Heart left ventricle (tissue), 16 donors: Measurements from ENCODE around the gene MAG. TPM values are rescaled to one million over a fixed set of nuclear protein-coding genes. Genes with fewer than 3 reads are reported as not detected.
"Not testable (repeated sequence)": the region's sequence is repeated elsewhere in the genome, so short reads cannot be mapped to it uniquely, and the experiment has no call there.

Source experiments
- ATAC-seq, 4 donors: fragments of 200-7000 bp; cut with Tn5 transposase; one replicate each; pipeline ENCODE4 v1.9.1; 2020 to 2022; ENCODE audit warnings: moderate library complexity in 4 of 4, mild to moderate bottlenecking in 3 of 4, moderate number of reproducible peaks in 1 of 4
- DNase-seq, 5 donors: peaks; one replicate each; pipeline ENCODE4 v3.0.0-alpha.2; 2020
- H3K27ac ChIP-seq, 12 donors: fragments of 200-600 bp; sonication (generic) in 4 of 12; one replicate each; pipeline versions ENCODE4 v1.5.0 to v1.8.0; 2016 to 2022; ENCODE audit warnings: mild to moderate bottlenecking in 2 of 12
- H3K27me3 ChIP-seq, 9 donors: fragments of 200-600 bp; sonication (generic) in 2 of 9; one replicate each; pipeline versions ENCODE4 v1.5.1 to v1.8.0; 2016 to 2022; ENCODE audit warnings: mild to moderate bottlenecking in 3 of 9
- H3K36me3 ChIP-seq, 9 donors: fragments of 200-600 bp; sonication (generic) in 2 of 9; one replicate each; pipeline versions ENCODE4 v1.5.0 to v1.8.0; 2018 to 2022; ENCODE audit warnings: mild to moderate bottlenecking in 2 of 9
- H3K4me1 ChIP-seq, 12 donors: fragments of 200-600 bp; sonication (generic) in 4 of 12; one replicate each; pipeline versions ENCODE4 v1.5.0 to v1.8.0; 2016 to 2022; ENCODE audit warnings: mild to moderate bottlenecking in 3 of 12
- H3K4me3 ChIP-seq, 12 donors: fragments of 200-600 bp; sonication (generic) in 4 of 12; one replicate each; pipeline versions ENCODE4 v1.5.0 to v1.8.0; 2017 to 2022; ENCODE audit warnings: mild to moderate bottlenecking in 9 of 12, moderate library complexity in 4 of 12
- H3K9me3 ChIP-seq, 12 donors: fragments of 200-600 bp; sonication (generic) in 4 of 12; one replicate each; pipeline versions ENCODE4 v1.5.0 to v1.8.0; 2016 to 2022; ENCODE audit warnings: mild to moderate bottlenecking in 1 of 12
- CTCF ChIP-seq, 12 donors: fragments of 200-600 bp; sonication (generic) in 4 of 12; IDR thresholded peaks; one replicate each; pipeline versions ENCODE4 v1.5.0 to v1.8.0; 2018 to 2022; ENCODE audit warnings: antibody characterized with exemption in 12 of 12, mild to moderate bottlenecking in 5 of 12
- POLR2A ChIP-seq, 2 donors: fragments of 450-650 bp; IDR thresholded peaks; one replicate each; pipeline ENCODE4 v1.6.1; 2017; ENCODE audit warnings: antibody characterized with exemption in 2 of 2, mild to moderate bottlenecking in 2 of 2, moderate library complexity in 2 of 2
- WGBS, 4 donors: extraction: QIAGEN DNeasy Blood & Tissue Kit in 2 of 4; methylation state at CpG; one replicate each; pipeline versions ENCODE4 v1.1.5 to v1.1.7; 2013 to 2018; 5-methylcytosine and 5-hydroxymethylcytosine counted together
- intact Hi-C, 10 donors: fragments of 100-400 bp; cut with DNase I; formaldehyde crosslinking; loops; one replicate each; pipeline versions ENCODE4 v1.11.1 to v1.14.2; 2022
- polyA plus RNA-seq, 2 donors: library from polyadenylated mRNA; stranded (reverse); fragments of 200-250 nt; gene quantifications; one replicate each; pipeline ENCODE4 v1.2.3, GENCODE V29; 2013
- total RNA-seq, 9 donors: library from RNA; depleted of rRNA in 2 of 9; stranded (reverse); fragments of >200 nt in 2 of 9; fragmentation: NEBNext Ultra II Directional in 3 of 9; extraction: Animal tissue kit (Norgen Biotek cat#: 25700) in 3 of 9; gene quantifications; one replicate each; pipeline versions ENCODE4 v1.1.0 to v1.2.4, GENCODE V29; 2016 to 2023
- donor health status: ischemic (EF 13 %, LVEDD 7.1; RV severe dilation, severe dysfunction).
- donor health status: healthy with polysubstance abuse.
- donor health status: DM: no; HTN: yes; CAD: no.
- donor health status: DM: no; HTN: no; CAD: no.
- donor health status: ischemic (EF 25% LVEDD 6.9; RV normal size, moderate dysfunction).
- donor health status: ischemic (EF 25% LVEDD 5.7; RV mildly dilated, moderate dysfunction).
- donor health status: healthy.
- donor health status: DM: yes; HTN: yes; CAD: no.
- donor health status: ischemic (EF 35%, LVEDD 5.7; RV mildly dilated, moderate dysfunction).
- donor health status: nonischemic (EF 11% LVEDD 7.7; RV severe dilation, severe dysfunction).
- donor health status: DM: yes; HTN: yes; CAD: no.
- donor health status: PGD.
- donor health status: ischemic (EF 29% LVEDD 5.4; RV normal size, mild dysfunction).
- donor health status: nonischemic (EF 23%, LVEDD 6.1; RV moderate dilation, normal function).

The MAG gene
- total and polyA plus RNA-seq, 11 donors = 0.30 to 0.72 TPM; not detected in 9

DNA sequence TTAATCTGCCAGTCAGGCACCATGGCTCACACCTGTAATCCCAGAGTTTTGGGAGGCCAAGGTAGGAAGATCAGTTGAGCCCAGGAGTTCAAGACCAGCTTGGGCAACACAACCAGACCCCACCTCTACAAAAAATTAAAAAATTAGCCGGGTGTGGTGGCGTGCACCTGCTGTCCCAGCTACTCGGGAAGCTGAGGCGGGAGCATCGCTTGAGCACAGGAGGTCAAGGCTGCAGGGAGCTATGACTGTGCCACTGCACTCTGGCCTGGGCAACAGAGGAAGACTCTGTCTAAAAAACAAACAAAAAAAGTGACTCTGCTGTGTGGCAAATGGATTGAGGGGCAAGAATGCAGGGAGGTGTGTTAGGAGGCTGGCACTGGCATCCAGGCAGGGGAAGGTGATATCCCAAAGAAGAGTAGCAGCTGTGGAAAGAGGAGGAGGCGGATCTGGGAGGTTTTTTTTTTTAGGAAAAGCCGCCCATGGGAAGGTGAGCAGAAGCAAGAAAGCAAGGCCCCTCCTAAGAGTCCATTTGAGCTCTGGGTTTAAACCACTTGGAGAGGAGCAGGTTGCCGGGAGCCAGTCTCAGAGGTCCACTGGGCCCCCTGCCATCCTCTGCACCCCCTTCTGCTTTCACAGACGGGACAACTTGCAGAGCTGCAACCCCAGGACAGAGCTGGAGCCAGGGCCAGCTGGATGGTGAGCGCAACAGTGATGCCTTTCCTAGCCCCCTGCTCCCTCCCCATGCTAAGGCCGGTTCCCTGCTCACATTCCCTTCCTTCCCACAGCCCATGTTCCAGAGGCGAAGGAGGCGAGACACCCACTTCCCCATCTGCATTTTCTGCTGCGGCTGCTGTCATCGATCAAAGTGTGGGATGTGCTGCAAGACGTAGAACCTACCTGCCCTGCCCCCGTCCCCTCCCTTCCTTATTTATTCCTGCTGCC lies 7.5 kb upstream of the MAG start:
- TF ChIP-seq CTCF (IDR thresholded peaks at IDR 0.05) (no peak), POLR2A (IDR thresholded peaks at IDR 0.05) (no peak)
- no peak overlapping the region for H3K27ac ChIP-seq
- 74 to 84% (median 75%) methylated on average over 16 to 17 of the region's 17 CpGs for WGBS, 4 donors
- no peak for ATAC-seq
- peaks cover 0 to 12% (median 0%) of the 10 kb centered on the region in 9 donors for H3K27me3 ChIP-seq
- peaks cover 0 to 6% (median 4%) of the 10 kb centered on the region in 9 donors for H3K36me3 ChIP-seq
- H3K4me1 ChIP-seq = peaks cover 0 to 24% (median 0%) of the 10 kb centered on the region in 12 donors
- no peaks in the 10 kb centered on the region for H3K9me3 ChIP-seq
- H3K4me3 ChIP-seq = no peak overlapping the region
- DNase-seq = no peak
- intact Hi-C loops = no loop called here

DNA sequence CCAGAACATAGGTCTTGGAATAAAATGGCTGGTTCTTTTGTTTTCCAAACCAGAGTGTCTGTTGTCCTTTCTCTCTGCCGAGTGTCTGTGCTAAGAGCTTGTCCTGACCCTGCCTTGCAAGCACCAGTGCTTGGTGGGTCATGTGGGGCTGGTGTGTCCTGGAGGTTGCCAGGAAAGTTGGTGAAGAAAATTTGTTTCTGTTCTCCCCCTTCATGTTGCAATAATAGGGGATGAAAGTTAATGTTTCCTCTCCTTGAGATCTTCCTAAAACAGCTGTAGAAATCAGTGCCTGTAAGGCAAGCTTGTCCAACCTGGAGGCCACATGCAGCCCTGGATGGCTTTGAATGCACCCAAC lies 6.9 kb upstream of the MAG start:
- DNase-seq = no peak
- intact Hi-C loops = no loop called here
- Histone ChIP-seq H3K4me1 (peaks cover 0 to 24% (median 0%) of the 10 kb centered on the region in 12 donors), H3K9me3 (no peaks in the 10 kb centered on the region), H3K4me3 (no peak overlapping the region), H3K27me3 (peaks cover 0 to 12% (median 0%) of the 10 kb centered on the region in 9 donors), H3K36me3 (peaks cover 0 to under 1% (median 0%) of the 10 kb centered on the region in 9 donors), H3K27ac (no peak overlapping the region)
- TF ChIP-seq CTCF (IDR thresholded peaks at IDR 0.05) (no peak), POLR2A (IDR thresholded peaks at IDR 0.05) (no peak)
- no peak for ATAC-seq
- 48 to 79% (median 56%) methylated on average over 1 of the region's 1 CpG for WGBS, 4 donors

GRCh38 chr19:35285465-35285864 lies 6.5 kb upstream of the MAG start:
- H3K27ac ChIP-seq, DNase-seq, H3K36me3 ChIP-seq, intact Hi-C loops, ATAC-seq, H3K4me3 ChIP-seq, H3K9me3 ChIP-seq: not testable (repeated sequence)
- 87 to 95% (median 90%) methylated on average over 3 of the region's 3 CpGs for WGBS, 4 donors
- H3K27me3 ChIP-seq = peaks cover 0 to 12% (median 0%) of the 10 kb centered on the region in 9 donors
- peaks cover 0 to 24% (median 0%) of the 10 kb centered on the region in 12 donors for H3K4me1 ChIP-seq

- intact Hi-C loops = not testable (repeated sequence)
- peaks cover 0 to 12% (median 2%) of the 10 kb centered on the region in 9 donors for H3K27me3 ChIP-seq
- WGBS, 4 donors = 83 to 91% (median 86%) methylated on average over 5 of the region's 5 CpGs
Observed at GRCh38 chr19:35286101-35286500, 5.9 kb upstream of the MAG start.

GRCh38 chr19:35287713-35288112 lies 4.2 kb upstream of the MAG start:
- whole genome bisulfite sequencing, 4 donors = 91 to 95% (median 94%) methylated on average over 10 of the region's 10 CpGs

More at GRCh38 chr19:35286101-35286500, 5.9 kb upstream of the MAG start:
- DNase-seq, H3K36me3 ChIP-seq, ATAC-seq, H3K4me3 ChIP-seq, H3K27ac ChIP-seq, H3K9me3 ChIP-seq: not testable (repeated sequence)
- H3K4me1 ChIP-seq = peaks cover 0 to 24% (median 0%) of the 10 kb centered on the region in 12 donors

More at GRCh38 chr19:35287713-35288112, 4.2 kb upstream of the MAG start:
- no peaks in the 10 kb centered on the region for H3K9me3 ChIP-seq
- peaks cover 0 to 15% (median 6%) of the 10 kb centered on the region in 9 donors for H3K27me3 ChIP-seq
- DNase-seq (no peak), ATAC-seq (no peak)
- intact Hi-C loops = no loop called here
- H3K4me1 ChIP-seq = peaks cover 0 to 7% (median 0%) of the 10 kb centered on the region in 12 donors
- H3K27ac ChIP-seq = no peak overlapping the region
- H3K4me3 ChIP-seq = no peak overlapping the region
- no peak for TF ChIP-seq POLR2A (IDR thresholded peaks at IDR 0.05)
- TF ChIP-seq CTCF (IDR thresholded peaks at IDR 0.05) = no peak
- H3K36me3 ChIP-seq = no peaks in the 10 kb centered on the region
